GM19463 (cell line): Measurements from ENCODE around the gene SLC45A1.

Experiments used
- ATAC-seq: cut with Tn5 transposase; IDR thresholded peaks from one replicate; pipeline ENCODE4 v1.9.1; 2021; ENCODE audit warnings: mild to moderate bottlenecking, moderate library complexity; ENCODE audit not compliant: unreplicated experiment

Gene SLC45A1

DNA sequence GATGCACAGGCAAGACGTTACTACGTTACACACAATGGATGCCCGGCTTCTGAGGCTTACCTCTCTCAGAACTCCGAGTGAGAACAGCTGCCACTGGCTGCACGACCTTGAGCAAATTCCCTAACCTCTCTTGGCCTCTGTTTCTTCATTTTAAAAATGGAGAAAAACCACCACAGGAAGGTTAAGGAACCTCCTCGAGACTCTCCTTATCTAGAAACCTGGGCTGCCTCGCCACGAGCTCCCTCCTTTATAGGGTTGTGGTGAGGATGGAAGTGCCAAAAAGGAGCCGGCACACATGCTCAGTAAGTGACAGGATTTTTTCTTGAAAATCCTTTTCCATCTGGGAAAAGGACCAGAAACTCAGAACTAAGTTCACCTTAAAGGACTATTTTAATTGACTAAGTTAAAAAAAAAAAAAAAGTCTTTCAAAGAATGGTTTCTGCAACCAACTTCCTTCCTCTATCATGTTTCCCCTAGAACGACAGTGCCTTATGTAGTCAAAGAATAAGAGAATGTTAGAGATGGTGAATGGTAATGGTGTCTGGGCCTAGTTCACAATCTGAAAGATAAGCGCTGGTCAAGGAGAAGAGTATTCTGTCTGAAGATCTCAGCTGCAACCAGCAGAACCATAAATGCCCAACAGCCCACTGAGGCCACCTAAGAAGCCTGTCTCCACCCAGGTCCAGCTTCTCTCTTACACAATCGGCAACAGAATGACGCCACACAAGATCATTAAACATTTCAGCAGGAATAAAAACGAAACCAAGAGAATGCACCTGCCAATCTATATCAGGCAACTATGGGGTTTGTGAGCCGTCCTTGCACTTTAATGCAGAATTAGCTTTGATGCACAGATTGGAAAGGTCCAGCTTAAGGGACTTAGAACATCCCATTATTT, 64.9 kb downstream of the SLC45A1 start:
- ATAC-seq: no peak

DNA sequence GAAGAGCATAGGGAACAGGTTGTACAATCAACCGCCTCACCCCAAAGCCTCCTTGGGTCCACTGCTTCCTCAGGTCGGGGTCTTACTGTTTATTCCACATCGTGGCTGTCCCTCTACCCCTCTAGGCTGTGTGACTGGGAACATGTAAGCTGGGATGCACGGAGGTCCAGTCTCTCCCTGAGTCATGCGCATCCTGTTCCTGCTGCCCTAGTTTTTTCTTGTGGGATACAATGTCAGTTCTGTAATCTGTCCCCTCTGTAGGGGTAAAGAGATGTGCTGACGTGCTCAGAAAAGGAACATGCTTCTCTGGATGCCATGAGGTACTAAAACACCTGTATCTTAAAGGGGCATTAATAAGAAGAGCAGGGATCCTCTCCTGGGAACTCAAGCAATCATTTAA, 66.2 kb downstream of the SLC45A1 start:
- ATAC-seq: no peak

GRCh38 chr1:8384577-8384976, 66.7 kb downstream of the SLC45A1 start:
- no peak for ATAC-seq

DNA sequence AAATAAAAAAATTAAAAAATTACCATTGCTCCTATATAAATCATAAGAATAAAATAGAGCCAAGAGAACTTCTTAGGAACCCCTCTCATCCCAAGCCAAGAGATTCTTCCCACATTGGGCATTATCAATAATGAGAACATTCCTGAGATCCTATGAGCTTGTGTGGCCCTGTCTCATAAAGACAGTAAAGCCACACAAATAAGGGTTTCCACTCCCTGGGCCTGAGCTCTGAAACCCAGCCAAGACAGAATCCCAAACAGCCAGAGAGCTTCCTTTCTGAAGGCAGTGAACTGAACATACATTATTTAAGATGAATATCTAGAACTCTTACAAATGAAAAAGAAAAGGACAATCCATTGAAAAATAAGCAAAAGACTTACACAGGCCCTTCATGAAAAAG, 68.3 kb downstream of the SLC45A1 start:
- no peak for ATAC-seq

- no peak for ATAC-seq
These were observed 71.0 kb downstream of the SLC45A1 start for GRCh38 chr1:8388732-8389562.

GRCh38 chr1:8389958-8390535, 72.1 kb downstream of the SLC45A1 start:
- no peak for ATAC-seq

DNA sequence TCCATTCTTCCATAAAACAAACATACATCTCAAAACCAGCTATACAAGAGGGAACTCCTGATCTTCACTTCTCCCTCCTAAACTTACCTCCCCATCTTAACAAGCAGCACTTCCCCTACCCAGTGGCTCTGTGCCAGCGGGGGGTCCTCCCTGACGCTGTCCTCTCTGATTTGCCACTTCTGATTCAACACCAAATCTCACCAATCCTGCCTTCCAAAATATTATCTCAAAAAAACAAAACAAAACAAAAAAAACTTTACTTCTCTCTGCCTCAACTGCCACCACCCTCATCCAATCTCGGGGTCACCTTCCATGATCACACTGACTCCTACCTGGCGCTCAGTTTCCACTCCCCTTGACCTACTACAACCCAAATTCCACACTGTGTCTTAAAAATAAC, 72.8 kb downstream of the SLC45A1 start:
- no peak for ATAC-seq

DNA sequence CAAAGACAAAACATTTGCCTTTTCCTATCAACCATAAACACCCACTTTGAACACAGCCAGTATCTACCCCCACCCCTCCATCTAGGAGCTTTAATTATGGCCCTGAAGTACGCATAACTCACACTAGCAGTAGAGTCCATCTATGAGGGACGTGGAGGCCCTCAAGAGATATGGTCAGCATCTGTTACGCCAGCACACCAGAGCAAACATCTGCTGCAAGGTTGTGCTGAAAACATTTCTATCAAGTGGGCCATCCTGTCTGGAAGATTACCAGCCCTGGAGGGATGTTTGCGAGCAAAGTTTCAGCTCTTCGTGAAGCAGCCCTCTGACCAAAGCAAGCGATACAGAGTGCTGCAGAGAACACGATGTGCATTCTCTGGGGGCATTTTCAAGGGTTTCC, 74.6 kb downstream of the SLC45A1 start:
- no peak for ATAC-seq
